ENCODE measurements around the gene ZNF280D. TPM values are rescaled to one million over a fixed set of nuclear protein-coding genes. Genes with fewer than 3 reads are reported as not detected.

ZNF280D gene
- total and polyA plus RNA-seq, 3 donors from 2014 or later: 12.6 to 50.2 (median 48.6) TPM

GRCh38 chr15:56759450-56759845 lies 26.1 kb upstream of the ZNF280D start:
- WGBS, 2 donors: 67 to 90% methylated on average over 4 to 5 of the region's 5 CpGs
- Histone ChIP-seq H3K4me1 (no peaks in the 10 kb centered on the region), H3K36me3 (ENCODE audit: low read depth, missing control alignments) (no peaks in the 10 kb centered on the region), H3K27ac (no peak overlapping the region), H3K9me3 (no peaks in the 10 kb centered on the region), H3K4me3 (no peak overlapping the region), H3K27me3 (no peaks in the 10 kb centered on the region)
- TF ChIP-seq, protein P1, sequence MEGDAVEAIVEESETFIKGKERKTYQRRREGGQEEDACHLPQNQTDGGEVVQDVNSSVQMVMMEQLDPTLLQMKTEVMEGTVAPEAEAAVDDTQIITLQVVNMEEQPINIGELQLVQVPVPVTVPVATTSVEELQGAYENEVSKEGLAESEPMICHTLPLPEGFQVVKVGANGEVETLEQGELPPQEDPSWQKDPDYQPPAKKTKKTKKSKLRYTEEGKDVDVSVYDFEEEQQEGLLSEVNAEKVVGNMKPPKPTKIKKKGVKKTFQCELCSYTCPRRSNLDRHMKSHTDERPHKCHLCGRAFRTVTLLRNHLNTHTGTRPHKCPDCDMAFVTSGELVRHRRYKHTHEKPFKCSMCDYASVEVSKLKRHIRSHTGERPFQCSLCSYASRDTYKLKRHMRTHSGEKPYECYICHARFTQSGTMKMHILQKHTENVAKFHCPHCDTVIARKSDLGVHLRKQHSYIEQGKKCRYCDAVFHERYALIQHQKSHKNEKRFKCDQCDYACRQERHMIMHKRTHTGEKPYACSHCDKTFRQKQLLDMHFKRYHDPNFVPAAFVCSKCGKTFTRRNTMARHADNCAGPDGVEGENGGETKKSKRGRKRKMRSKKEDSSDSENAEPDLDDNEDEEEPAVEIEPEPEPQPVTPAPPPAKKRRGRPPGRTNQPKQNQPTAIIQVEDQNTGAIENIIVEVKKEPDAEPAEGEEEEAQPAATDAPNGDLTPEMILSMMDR (IDR thresholded peaks at IDR 0.05): no peak
- intact Hi-C loops (cut with DNase I; ENCODE audit: low total_unique reads): no loop called here
- peak; percentile 24 for DNase-seq

- DNase-seq: no peak
- H3K9me3 ChIP-seq: no peaks in the 10 kb centered on the region
- H3K36me3 ChIP-seq (ENCODE audit: low read depth, missing control alignments): no peaks in the 10 kb centered on the region
- TF ChIP-seq, protein P1 (IDR thresholded peaks at IDR 0.05): no peak
- TF ChIP-seq POLR2A (IDR thresholded peaks at IDR 0.05): no peak
- no peaks in the 10 kb centered on the region for H3K4me1 ChIP-seq
- no peaks in the 10 kb centered on the region for H3K27me3 ChIP-seq
- H3K27ac ChIP-seq: no peak overlapping the region
- intact Hi-C loops (cut with DNase I; ENCODE audit: low total_unique reads): no loop called here
- H3K4me3 ChIP-seq: no peak overlapping the region
- 95 to 97% methylated on average over 2 of the region's 2 CpGs for WGBS, 2 donors
Observed at GRCh38 chr15:56758770-56759449, 25.6 kb upstream of the ZNF280D start.

GRCh38 chr15:56757875-56758274 lies 24.6 kb upstream of the ZNF280D start:
- intact Hi-C loops (cut with DNase I; ENCODE audit: low total_unique reads): no loop called here
- Histone ChIP-seq H3K9me3 (no peaks in the 10 kb centered on the region), H3K4me3 (no peak overlapping the region), H3K27me3 (no peaks in the 10 kb centered on the region), H3K27ac (no peak overlapping the region), H3K4me1 (no peaks in the 10 kb centered on the region), H3K36me3 (ENCODE audit: low read depth, missing control alignments) (no peaks in the 10 kb centered on the region)
- TF ChIP-seq, protein P1 (IDR thresholded peaks at IDR 0.05): no peak
- no peak for TF ChIP-seq POLR2A (IDR thresholded peaks at IDR 0.05)
- 84 to 88% methylated on average over 3 of the region's 3 CpGs for WGBS, 2 donors
- no peak for DNase-seq

DNA sequence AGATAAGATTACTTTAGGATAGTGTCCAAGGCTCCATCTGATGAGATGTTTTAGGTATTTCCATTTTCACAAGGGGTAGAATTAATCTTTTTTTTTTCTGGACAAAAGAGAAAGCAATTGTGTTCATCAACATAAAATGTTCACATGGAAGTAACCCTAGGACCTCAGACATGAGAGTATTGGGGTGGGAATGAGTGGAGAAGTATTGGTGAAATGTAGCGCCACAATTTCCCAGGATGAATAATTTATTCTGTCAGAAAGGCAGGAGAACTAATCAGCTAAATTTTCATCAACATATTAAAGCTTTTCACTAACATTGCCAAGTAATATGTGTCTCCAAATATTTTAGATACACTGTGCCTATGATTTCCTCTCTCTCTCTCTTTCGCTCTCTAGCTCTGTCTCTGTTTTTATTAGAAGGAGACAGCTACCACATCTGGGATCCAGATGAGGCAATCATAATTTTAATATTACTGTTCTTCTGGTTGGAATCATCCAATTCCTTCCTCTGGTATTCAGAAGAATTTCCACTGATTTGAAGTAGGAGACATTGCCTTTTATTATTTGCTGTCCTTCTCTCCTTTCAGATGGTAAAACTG lies 21.6 kb upstream of the ZNF280D start:
- TF ChIP-seq, protein P1 (IDR thresholded peaks at IDR 0.05): no peak
- TF ChIP-seq POLR2A (IDR thresholded peaks at IDR 0.05): no peak
- H3K4me3 ChIP-seq: no peak overlapping the region
- H3K4me1 ChIP-seq: no peaks in the 10 kb centered on the region
- H3K9me3 ChIP-seq: no peaks in the 10 kb centered on the region
- 76 to 80% methylated on average over 2 of the region's 2 CpGs for WGBS, 2 donors
- DNase-seq: no peak
- H3K27me3 ChIP-seq: no peaks in the 10 kb centered on the region
- no peaks in the 10 kb centered on the region for H3K36me3 ChIP-seq (ENCODE audit: low read depth, missing control alignments)
- H3K27ac ChIP-seq: no peak overlapping the region
- intact Hi-C loops (cut with DNase I; ENCODE audit: low total_unique reads): no loop called here

- no peak overlapping the region for H3K4me3 ChIP-seq
- TF ChIP-seq, protein P1 (IDR thresholded peaks at IDR 0.05): no peak
- TF ChIP-seq POLR2A (IDR thresholded peaks at IDR 0.05): no peak
- 93 to 100% methylated on average over 1 of the region's 1 CpG for WGBS, 2 donors
- no peak overlapping the region for H3K27ac ChIP-seq
- no peaks in the 10 kb centered on the region for H3K9me3 ChIP-seq
- no peaks in the 10 kb centered on the region for H3K4me1 ChIP-seq
- intact Hi-C loops (cut with DNase I; ENCODE audit: low total_unique reads): no loop called here
- H3K27me3 ChIP-seq: no peaks in the 10 kb centered on the region
- no peak for DNase-seq
- H3K36me3 ChIP-seq (ENCODE audit: low read depth, missing control alignments): no peaks in the 10 kb centered on the region
Observed at GRCh38 chr15:56752986-56753385, 19.7 kb upstream of the ZNF280D start.
